A549 (cell line): ENCODE data around the gene TEX44. TPM values are rescaled to one million over a fixed set of nuclear protein-coding genes. Genes with fewer than 3 reads are reported as not detected.

Experiments used
- ATAC-seq, 2 experiments: fragments of 200-7000 bp in 1 of 2; fragments of >200 bp in 1 of 2; cut with Nextera tagmentation in 1 of 2; cut with Tn5 transposase in 1 of 2; 3 replicates each; pipeline versions ENCODE4 v1.8.0 to v1.9.1; 2018 to 2020; ENCODE audit warnings: mild to moderate bottlenecking in 1 of 2, moderate library complexity in 1 of 2
- CTCF ChIA-PET: fragments of 300-600 bp; sonication (Branson Sonifier 250); formaldehyde crosslinking; extraction: SDS; loops from one replicate; lab custom pipeline; 2021; ENCODE audit warnings: antibody characterized with exemption, inconsistent platforms; lab: Yijun Ruan, JAX
- POLR2A ChIA-PET: fragments of 350-600 bp; formaldehyde crosslinking; extraction: SDS; loops from one replicate; lab custom pipeline; 2021; ENCODE audit warnings: antibody characterized with exemption, inconsistent platforms; lab: Yijun Ruan, JAX
- DNase-seq, 2 experiments: peaks; one replicate each; pipeline versions ENCODE4 v3.0.0 to v3.0.0-alpha.2; 2011 to 2016; ENCODE audit warnings: low read depth in 1 of 2, low spot score in 1 of 2
- FAIRE-seq: peaks from 2 replicates; lab custom pipeline; 2011; peaks lifted over from hg19 to GRCh38; lab: Jason Lieb, UNC
- H3K27ac ChIP-seq, 2 experiments: fragments of >200 bp; sonication (Bioruptor Twin); formaldehyde crosslinking; 3 replicates each; pipeline ENCODE4 v1.5.1; 2016 to 2017
- H3K4me1 ChIP-seq: fragments of >200 bp; sonication (Bioruptor Twin); formaldehyde crosslinking; 3 replicates; pipeline ENCODE4 v1.6.1; 2016
- H3K4me2 ChIP-seq: fragments of >200 bp; sonication (Bioruptor Twin); formaldehyde crosslinking; 3 replicates; pipeline ENCODE4 v1.6.1; 2016
- H3K4me3 ChIP-seq: fragments of >200 bp; sonication (Bioruptor Twin); formaldehyde crosslinking; 3 replicates; pipeline ENCODE4 v1.5.1; 2016
- H3K9me3 ChIP-seq: fragments of >200 bp; sonication (Bioruptor Twin); formaldehyde crosslinking; 3 replicates; pipeline ENCODE4 v1.6.1; 2016
- BHLHE40 ChIP-seq: IDR thresholded peaks from 2 replicates; pipeline ENCODE4 v1.6.1; 2012; ENCODE audit warnings: low read depth, low read length, inconsistent platforms
- CBX8 ChIP-seq: fragments of 200-600 bp; sonication (generic); IDR thresholded peaks from 2 replicates; pipeline ENCODE4 v1.6.1; 2016
- CHD2 ChIP-seq: fragments of 150-350 bp; IDR thresholded peaks from 2 replicates; pipeline ENCODE4 v1.6.1; 2014; ENCODE audit warnings: low read length; ENCODE audit not compliant: partially characterized antibody
- CHD4 ChIP-seq: fragments of 200-600 bp; sonication (generic); IDR thresholded peaks from 2 replicates; pipeline ENCODE4 v1.6.1; 2016; ENCODE audit warnings: antibody characterized with exemption, mild to moderate bottlenecking, borderline replicate concordance
- CTCF ChIP-seq: fragments of >200 bp; sonication (Bioruptor Twin); formaldehyde crosslinking; IDR thresholded peaks from 3 replicates; pipeline ENCODE4 v1.5.1; 2016
- FOSL2 ChIP-seq, 2 experiments: fragments of 450-650 bp in 1 of 2; fragments of >200 bp in 1 of 2; sonication (Bioruptor Twin) in 1 of 2; formaldehyde crosslinking; IDR thresholded peaks; 2 replicates each; pipeline versions ENCODE4 v1.5.0 to v1.6.1; 2016 to 2020; ENCODE audit warnings: mild to moderate bottlenecking in 1 of 2, moderate library complexity in 1 of 2
- HDAC2 ChIP-seq: fragments of 200-600 bp; sonication (generic); IDR thresholded peaks from 2 replicates; pipeline ENCODE4 v1.6.1; 2016
- HOXB5 ChIP-seq: fragments of 250-450 bp; sonication (Bioruptor Pico); IDR thresholded peaks from 2 replicates; pipeline ENCODE4 v1.5.0; 2020; ENCODE audit warnings: mild to moderate bottlenecking, moderate library complexity
- JUN ChIP-seq, 2 experiments: fragments of >200 bp; sonication (Bioruptor Twin); formaldehyde crosslinking; IDR thresholded peaks; 2 replicates in 1 of 2; 3 replicates in 1 of 2; pipeline ENCODE4 v1.6.1; 2016 to 2017
- JUNB ChIP-seq: fragments of >200 bp; sonication (Bioruptor Twin); formaldehyde crosslinking; IDR thresholded peaks from 2 replicates; pipeline ENCODE4 v1.6.1; 2016
- KDM1A ChIP-seq: fragments of 200-600 bp; sonication (generic); IDR thresholded peaks from 2 replicates; pipeline ENCODE4 v1.6.1; 2016; ENCODE audit warnings: low read depth, mild to moderate bottlenecking
- MAX ChIP-seq: IDR thresholded peaks from 2 replicates; pipeline ENCODE4 v1.6.1; 2012
- MAZ ChIP-seq: fragments of 150-350 bp; IDR thresholded peaks from 2 replicates; pipeline ENCODE4 v1.6.1; 2014; ENCODE audit warnings: antibody characterized with exemption, low read depth, low read length, borderline replicate concordance
- MYC ChIP-seq: IDR thresholded peaks from 2 replicates; pipeline ENCODE4 v1.6.1; 2012; ENCODE audit warnings: mild to moderate bottlenecking, inconsistent platforms, low read length, improper control_type of control experiment, borderline replicate concordance
- NR3C1 ChIP-seq: fragments of >200 bp; sonication (Bioruptor Twin); formaldehyde crosslinking; IDR thresholded peaks from 3 replicates; pipeline ENCODE4 v1.6.1; 2017
- PBX3 ChIP-seq: IDR thresholded peaks from 2 replicates; pipeline ENCODE4 v1.6.1; 2012
- RAD21 ChIP-seq, 2 experiments: fragments of >200 bp in 1 of 2; sonication (Bioruptor Twin) in 1 of 2; formaldehyde crosslinking in 1 of 2; IDR thresholded peaks in 1 of 2; conservative IDR thresholded peaks in 1 of 2; 2 replicates in 1 of 2; 3 replicates in 1 of 2; pipeline ENCODE4 v1.6.1; 2012 to 2018; ENCODE audit warnings: inconsistent platforms in 1 of 2
- RCOR1 ChIP-seq: fragments of 150-350 bp; IDR thresholded peaks from 2 replicates; pipeline ENCODE4 v1.6.1; 2014; ENCODE audit warnings: antibody characterized with exemption, low read length, low read depth
- SMC3 ChIP-seq: fragments of >200 bp; sonication (Bioruptor Twin); formaldehyde crosslinking; IDR thresholded peaks from 3 replicates; pipeline ENCODE4 v1.6.1; 2018; ENCODE audit warnings: inconsistent platforms
- WGBS: methylation state at CpG from one replicate; pipeline ENCODE4 v1.1.6; 2017; ENCODE audit errors: missing lambda C conversion rate; 5-methylcytosine and 5-hydroxymethylcytosine counted together
- polyA plus RNA-seq, 4 experiments: library from polyadenylated mRNA; depleted of rRNA in 3 of 4; stranded (reverse); fragments of >200 nt; fragmentation: RNase III in 1 of 4; extraction: RNeasy Plus Mini Kit Qiagen cat#74134 plus additional on column Dnase treatment in 1 of 4; gene quantifications; 2 replicates in 3 of 4; 3 replicates in 1 of 4; pipeline ENCODE4 v1.2.3, GENCODE V29; 2011 to 2017
- TF ChIP-seq, protein P1 (sequence below): fragments of 200-600 bp; sonication (generic); IDR thresholded peaks from 2 replicates; pipeline ENCODE4 v1.6.1; 2016; ENCODE audit warnings: antibody characterized with exemption, mild to moderate bottlenecking, moderate library complexity
- TF ChIP-seq, protein P2 (sequence below): IDR thresholded peaks from 2 replicates; pipeline ENCODE4 v1.6.1; 2012; ENCODE audit warnings: low read depth, borderline replicate concordance

The TEX44 gene
- polyA plus RNA-seq, 2 of the 4 experiments (the other 2 are of a cell fraction): not detected

DNA sequence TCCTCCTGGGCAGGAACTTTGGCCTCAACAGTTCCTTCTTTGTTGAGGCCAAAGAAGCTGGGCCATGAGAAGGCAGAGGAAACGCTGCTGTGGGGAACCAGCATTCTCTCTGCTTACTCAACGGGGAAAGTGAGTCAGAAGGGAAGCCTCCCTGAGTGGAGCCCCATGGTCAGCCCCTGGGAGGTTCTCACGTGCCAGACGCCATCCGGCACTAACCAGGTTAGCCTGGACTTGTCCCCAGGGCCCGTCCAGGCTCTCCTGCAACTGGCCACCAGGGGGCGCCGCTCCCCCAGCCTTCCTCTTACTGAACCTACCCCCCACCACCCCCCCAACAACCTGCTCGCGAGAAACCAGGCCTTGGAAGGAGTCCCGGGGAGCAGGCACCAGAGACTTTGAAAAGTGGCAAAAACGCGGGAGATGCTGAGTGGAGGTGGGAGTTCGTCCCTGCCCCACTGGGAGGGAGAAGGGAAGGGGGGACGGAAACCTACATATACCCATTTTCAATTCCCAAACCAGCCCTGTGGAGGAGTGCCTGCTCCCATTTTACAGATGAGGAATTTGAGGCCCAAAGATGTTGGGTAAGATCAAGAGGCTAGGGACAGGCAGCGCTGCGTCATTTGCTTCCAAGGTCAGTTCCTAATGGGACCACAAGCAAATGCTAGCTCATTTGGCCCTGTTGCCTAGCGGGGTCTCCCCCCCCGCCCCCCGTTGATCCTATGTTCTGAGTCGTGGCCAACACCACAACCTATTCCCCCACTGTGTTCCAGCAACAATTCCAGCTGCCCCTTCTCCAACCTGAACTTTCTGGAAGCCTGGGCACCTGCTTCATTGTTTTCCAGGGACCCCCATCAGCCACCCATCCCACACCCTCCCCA lies 20.0 kb downstream of the TEX44 start:
- Histone ChIP-seq H3K27ac (peak overlapping the region; percentile 90 to 95), H3K9me3 (no peaks in the 10 kb centered on the region), H3K4me2 (peak overlapping the region; percentile 76), H3K4me3 (peak overlapping the region; percentile 11; the same call in 1 of the 3 replicates), H3K4me1 (peaks cover 35% of the 10 kb centered on the region)
- ChIA-PET CTCF (interaction anchor here (0.6 to 95.1 kb wide), 32 partner anchors 8 to 908 kb away, joined by 3 to 4158 read pairs (median 4); partner anchors contain the start of genes COPS7B, PRSS56, PTMA and TEX44), POLR2A (interaction anchor here (0.6 to 4.0 kb wide), 14 partner anchors 8 to 148 kb away, joined by 3 to 61 read pairs (median 9); partner anchors contain the start of genes NCL and PTMA)
- TF ChIP-seq CTCF: peak; percentile 95
- TF ChIP-seq NR3C1: no peak
- no peak; the same call in 1 of the 2 replicates for TF ChIP-seq MAZ
- TF ChIP-seq MYC: peak; percentile 75; the same call in 1 of the 2 replicates
- TF ChIP-seq HDAC2: peak; percentile 94
- TF ChIP-seq MAX: peak; percentile 78
- TF ChIP-seq HOXB5: peak; percentile 31; the same call in 1 of the 2 replicates
- peak; percentile 77; the same call in 1 of the 2 replicates for TF ChIP-seq RCOR1
- no peak for TF ChIP-seq CBX8
- TF ChIP-seq CHD2: peak; percentile 77
- no peak for TF ChIP-seq PBX3
- TF ChIP-seq, protein P1, sequence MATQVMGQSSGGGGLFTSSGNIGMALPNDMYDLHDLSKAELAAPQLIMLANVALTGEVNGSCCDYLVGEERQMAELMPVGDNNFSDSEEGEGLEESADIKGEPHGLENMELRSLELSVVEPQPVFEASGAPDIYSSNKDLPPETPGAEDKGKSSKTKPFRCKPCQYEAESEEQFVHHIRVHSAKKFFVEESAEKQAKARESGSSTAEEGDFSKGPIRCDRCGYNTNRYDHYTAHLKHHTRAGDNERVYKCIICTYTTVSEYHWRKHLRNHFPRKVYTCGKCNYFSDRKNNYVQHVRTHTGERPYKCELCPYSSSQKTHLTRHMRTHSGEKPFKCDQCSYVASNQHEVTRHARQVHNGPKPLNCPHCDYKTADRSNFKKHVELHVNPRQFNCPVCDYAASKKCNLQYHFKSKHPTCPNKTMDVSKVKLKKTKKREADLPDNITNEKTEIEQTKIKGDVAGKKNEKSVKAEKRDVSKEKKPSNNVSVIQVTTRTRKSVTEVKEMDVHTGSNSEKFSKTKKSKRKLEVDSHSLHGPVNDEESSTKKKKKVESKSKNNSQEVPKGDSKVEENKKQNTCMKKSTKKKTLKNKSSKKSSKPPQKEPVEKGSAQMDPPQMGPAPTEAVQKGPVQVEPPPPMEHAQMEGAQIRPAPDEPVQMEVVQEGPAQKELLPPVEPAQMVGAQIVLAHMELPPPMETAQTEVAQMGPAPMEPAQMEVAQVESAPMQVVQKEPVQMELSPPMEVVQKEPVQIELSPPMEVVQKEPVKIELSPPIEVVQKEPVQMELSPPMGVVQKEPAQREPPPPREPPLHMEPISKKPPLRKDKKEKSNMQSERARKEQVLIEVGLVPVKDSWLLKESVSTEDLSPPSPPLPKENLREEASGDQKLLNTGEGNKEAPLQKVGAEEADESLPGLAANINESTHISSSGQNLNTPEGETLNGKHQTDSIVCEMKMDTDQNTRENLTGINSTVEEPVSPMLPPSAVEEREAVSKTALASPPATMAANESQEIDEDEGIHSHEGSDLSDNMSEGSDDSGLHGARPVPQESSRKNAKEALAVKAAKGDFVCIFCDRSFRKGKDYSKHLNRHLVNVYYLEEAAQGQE: peak; percentile 66
- TF ChIP-seq BHLHE40: peak; percentile 98
- peak; percentile 96 for TF ChIP-seq SMC3
- TF ChIP-seq KDM1A: peak; percentile 97
- no peak for TF ChIP-seq FOSL2 (IDR thresholded peaks at IDR 0.05)
- peak; percentile 74 for TF ChIP-seq FOSL2 (CRISPR knock-in tag; IDR thresholded peaks at IDR 0.05)
- TF ChIP-seq JUN (IDR thresholded peaks at IDR 0.05): 0 out of 5 replicates have a peak, but pooled peaks have one; percentile 22 to 36
- peak; percentile 95 for TF ChIP-seq CHD4
- TF ChIP-seq RAD21 (conservative IDR thresholded peaks at IDR 0.05 in 1 of 2, IDR thresholded peaks at IDR 0.05 in 1 of 2): peak; percentile 94 to 99
- TF ChIP-seq, protein P2, sequence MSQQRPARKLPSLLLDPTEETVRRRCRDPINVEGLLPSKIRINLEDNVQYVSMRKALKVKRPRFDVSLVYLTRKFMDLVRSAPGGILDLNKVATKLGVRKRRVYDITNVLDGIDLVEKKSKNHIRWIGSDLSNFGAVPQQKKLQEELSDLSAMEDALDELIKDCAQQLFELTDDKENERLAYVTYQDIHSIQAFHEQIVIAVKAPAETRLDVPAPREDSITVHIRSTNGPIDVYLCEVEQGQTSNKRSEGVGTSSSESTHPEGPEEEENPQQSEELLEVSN: 0 out of 2 replicates have a peak, but pooled peaks have one; percentile 27
- no peak for TF ChIP-seq JUNB
- FAIRE-seq (no peak), ATAC-seq (peak; percentile 69 to 84), DNase-seq (peak; percentile 92 to 95)
- 34% methylated on average over 11 of the region's 21 CpGs for WGBS
